IgD-negative memory B cell (primary cell): ENCODE measurements around the gene GAREM1. TPM values are rescaled to one million over a fixed set of nuclear protein-coding genes. Genes with fewer than 3 reads are reported as not detected.

ENCODE experiments used
- H3K27ac Mint-ChIP-seq, 3 donors: one replicate each; pipeline ENCODE4 v1.8.0; 2020 to 2022; ENCODE audit warnings: mild to moderate bottlenecking in 3 of 3, mixed read lengths in 3 of 3, moderate library complexity in 1 of 3
- H3K27me3 Mint-ChIP-seq: one replicate; pipeline ENCODE4 v1.8.0; 2021; ENCODE audit warnings: mixed read lengths
- H3K36me3 Mint-ChIP-seq: one replicate; pipeline ENCODE4 v1.8.0; 2020; ENCODE audit warnings: mild to moderate bottlenecking, mixed read lengths
- H3K4me1 Mint-ChIP-seq, 3 donors: one replicate each; pipeline ENCODE4 v1.8.0; 2020 to 2022; ENCODE audit warnings: mixed read lengths in 3 of 3, mild to moderate bottlenecking in 1 of 3
- H3K4me3 Mint-ChIP-seq, 4 donors: one replicate each; pipeline ENCODE4 v1.8.0; 2020 to 2022; ENCODE audit warnings: mild to moderate bottlenecking in 4 of 4, mixed read lengths in 4 of 4, moderate library complexity in 3 of 4
- H3K9me3 Mint-ChIP-seq, 3 donors: one replicate each; pipeline ENCODE4 v1.8.0; 2020 to 2021; ENCODE audit warnings: mixed read lengths in 3 of 3, mild to moderate bottlenecking in 1 of 3
- polyA plus RNA-seq: library from polyadenylated mRNA; unstranded; fragments of 300-500 nt; fragmentation: Illumina TruSeq; gene quantifications from one replicate; pipeline ENCODE4 v1.2.3, GENCODE V29; 2021

Gene GAREM1
- polyA plus RNA-seq, 1 donor from 2014 or later: not detected

DNA sequence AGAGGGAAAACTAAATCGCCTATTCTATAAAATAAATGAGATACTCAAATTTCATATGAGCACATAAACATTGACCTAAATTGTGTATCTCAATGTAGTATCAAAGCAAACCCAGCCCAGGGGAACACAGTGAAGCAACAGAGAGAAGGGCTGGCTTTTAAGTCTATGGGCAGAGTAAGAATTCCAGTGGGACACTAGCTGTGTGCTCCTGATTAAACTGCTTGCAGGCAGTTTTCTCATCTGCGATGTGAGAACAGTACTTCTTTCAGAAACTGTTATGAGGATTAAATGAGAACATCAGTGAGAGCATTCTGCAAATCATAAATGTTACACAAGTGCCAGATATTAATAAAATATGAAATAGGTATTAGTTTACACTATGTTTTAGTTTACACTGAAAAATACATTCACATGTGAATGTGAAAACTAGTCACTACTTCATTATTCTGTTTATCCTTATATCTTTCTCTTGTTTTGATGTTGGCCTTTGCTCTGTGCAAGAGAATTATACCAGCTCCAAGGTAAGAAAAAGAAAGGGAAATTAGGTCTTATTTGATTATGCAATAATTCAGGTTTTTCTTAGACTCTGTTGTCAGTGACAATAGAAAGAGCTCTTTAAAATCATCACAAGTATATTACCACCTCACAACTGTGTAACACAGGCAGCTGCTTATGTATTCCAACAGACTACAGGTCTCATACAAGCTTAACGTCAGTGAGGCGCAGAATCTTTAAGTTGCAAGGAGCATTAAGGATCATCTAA lies 47.5 kb downstream of the GAREM1 start:
- Mint-ChIP-seq H3K9me3 (peaks cover 0 to 1% (median 0%) of the 10 kb centered on the region in 3 donors), H3K27me3 (peaks cover 3% of the 10 kb centered on the region), H3K4me3 (no peak overlapping the region), H3K4me1 (no peaks in the 10 kb centered on the region), H3K36me3 (no peaks in the 10 kb centered on the region), H3K27ac (no peak overlapping the region)

DNA sequence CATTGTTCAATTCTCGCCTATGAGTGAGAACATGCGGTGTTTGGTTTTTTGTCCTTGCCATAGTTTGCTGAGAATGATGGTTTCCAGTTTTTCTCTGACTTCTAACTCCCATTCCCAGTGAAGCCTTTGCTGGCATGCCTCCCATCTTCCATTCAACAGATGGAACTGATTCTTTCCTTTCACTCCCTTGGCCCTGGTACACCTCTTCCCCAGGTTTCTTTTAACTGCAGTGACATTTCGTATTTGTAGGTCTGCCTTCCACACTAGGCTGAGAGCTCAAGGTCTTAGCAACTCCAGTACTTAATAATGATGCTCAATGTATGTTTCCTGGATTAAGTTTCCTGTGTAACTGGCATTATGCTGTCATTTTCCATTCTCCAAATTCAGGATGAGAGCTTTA lies 48.5 kb downstream of the GAREM1 start:
- no peak overlapping the region for H3K27ac Mint-ChIP-seq
- no peak overlapping the region for H3K4me3 Mint-ChIP-seq
- H3K4me1 Mint-ChIP-seq: no peaks in the 10 kb centered on the region
- no peaks in the 10 kb centered on the region for H3K36me3 Mint-ChIP-seq
- H3K9me3 Mint-ChIP-seq: peaks cover 0 to 2% (median 1%) of the 10 kb centered on the region in 3 donors
- peaks cover 3% of the 10 kb centered on the region for H3K27me3 Mint-ChIP-seq

DNA sequence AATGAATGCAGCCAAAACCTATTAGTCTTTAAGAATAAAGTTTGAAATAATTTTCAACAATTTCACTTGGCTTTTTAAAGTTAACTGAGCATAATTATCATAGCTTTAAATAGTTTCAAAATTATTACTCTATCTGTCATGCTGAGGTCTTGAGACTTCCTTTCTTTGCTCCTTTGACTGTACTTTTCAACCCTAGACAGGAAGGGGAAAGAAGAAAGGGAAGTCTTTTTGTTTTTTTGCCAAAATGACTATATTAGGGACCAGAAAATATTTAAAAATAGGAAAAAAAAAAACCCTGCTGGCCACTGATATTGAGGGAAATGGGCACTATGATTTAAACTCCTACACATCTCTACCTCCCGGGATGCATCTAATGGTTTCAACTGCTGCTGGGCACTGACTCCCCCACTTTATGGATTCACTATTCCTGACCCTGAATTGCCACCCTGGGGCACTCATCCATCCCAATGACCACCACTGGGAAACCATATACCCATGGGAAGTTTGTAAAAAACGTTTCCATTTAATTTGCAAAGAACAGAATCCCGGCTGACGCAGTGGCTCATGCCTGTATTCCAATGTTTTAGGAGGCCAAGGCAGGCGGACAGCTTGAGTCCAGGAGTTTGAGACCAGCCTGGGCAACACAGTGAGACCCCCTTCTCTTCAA lies 50.5 kb downstream of the GAREM1 start:
- no peaks in the 10 kb centered on the region for H3K4me1 Mint-ChIP-seq

DNA sequence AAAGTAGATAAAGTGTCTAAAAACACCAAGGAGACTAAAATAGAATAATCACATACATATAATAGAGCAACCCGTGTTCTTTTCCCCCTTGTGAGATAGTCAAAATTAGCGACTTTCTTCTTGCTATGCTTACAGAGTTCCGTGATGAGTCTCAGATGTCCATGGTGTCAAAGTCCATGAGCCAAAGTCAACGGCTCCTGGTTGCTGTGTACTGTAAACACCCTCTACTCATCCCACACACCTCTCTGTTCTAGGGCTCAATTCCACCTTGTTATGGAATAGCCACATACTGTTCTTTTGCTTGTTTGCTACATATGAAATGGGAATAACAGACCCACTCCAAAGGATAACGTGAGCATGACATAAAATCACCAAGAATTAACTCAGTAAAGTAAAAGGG lies 52.5 kb downstream of the GAREM1 start:
- Mint-ChIP-seq H3K9me3 (peaks cover 0 to 2% (median 1%) of the 10 kb centered on the region in 3 donors), H3K27me3 (peaks cover 3% of the 10 kb centered on the region), H3K27ac (no peak overlapping the region), H3K36me3 (no peaks in the 10 kb centered on the region), H3K4me1 (no peaks in the 10 kb centered on the region), H3K4me3 (no peak overlapping the region)

More for the DNA sequence above, 50.5 kb downstream of the GAREM1 start:
- Mint-ChIP-seq H3K27me3 (peaks cover 3% of the 10 kb centered on the region), H3K9me3 (peaks cover 0 to 2% (median 1%) of the 10 kb centered on the region in 3 donors), H3K36me3 (no peaks in the 10 kb centered on the region), H3K4me3 (no peak overlapping the region), H3K27ac (no peak overlapping the region)

DNA sequence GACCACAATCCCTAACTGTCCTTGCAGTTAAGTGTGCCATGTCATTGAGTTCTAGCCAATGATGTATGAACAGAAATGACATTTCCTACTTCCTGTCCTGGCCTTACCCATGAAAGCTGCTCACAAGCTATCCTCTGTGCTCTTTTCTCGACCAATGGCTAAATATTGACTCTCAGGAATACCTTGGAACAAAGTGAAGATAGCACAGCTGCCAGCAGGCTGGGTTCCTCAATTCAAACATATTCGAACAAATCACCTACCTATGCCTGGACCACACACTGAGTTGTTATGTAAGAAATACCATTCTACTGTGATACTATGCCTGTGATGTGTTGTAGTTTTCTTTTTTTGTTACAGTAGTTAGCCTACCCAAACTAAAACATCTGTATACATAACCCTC lies 65.1 kb downstream of the GAREM1 start:
- Mint-ChIP-seq H3K36me3 (peaks cover 3% of the 10 kb centered on the region), H3K27ac (no peak overlapping the region), H3K27me3 (no peaks in the 10 kb centered on the region), H3K4me1 (no peaks in the 10 kb centered on the region), H3K9me3 (peaks cover 0 to 9% (median 3%) of the 10 kb centered on the region in 3 donors), H3K4me3 (no peak overlapping the region)

DNA sequence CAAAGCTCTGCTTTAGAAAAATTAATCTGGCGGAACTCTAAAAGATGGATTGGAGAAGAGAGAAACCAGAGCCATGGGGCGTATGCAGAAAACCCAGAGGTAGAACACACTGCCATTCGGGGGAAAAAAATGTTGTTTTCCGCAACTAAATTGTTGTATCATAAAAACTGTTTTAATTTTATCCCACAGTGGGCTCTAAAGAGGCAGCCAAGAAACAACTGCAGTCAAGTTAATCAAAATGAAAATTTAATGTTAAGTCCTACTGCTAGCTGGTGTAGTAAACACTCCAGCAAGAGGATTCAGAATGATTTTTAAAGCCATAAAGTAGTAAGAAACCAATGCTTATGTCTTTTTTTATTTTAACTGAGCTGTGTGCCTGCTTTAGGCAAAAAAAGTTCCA lies 69.1 kb downstream of the GAREM1 start:
- peaks cover 2% of the 10 kb centered on the region for H3K27me3 Mint-ChIP-seq
- H3K9me3 Mint-ChIP-seq: peaks cover 0 to 12% (median 3%) of the 10 kb centered on the region in 3 donors
- peaks cover 2% of the 10 kb centered on the region for H3K36me3 Mint-ChIP-seq
- H3K4me3 Mint-ChIP-seq: no peak overlapping the region
- no peak overlapping the region for H3K27ac Mint-ChIP-seq
- no peaks in the 10 kb centered on the region for H3K4me1 Mint-ChIP-seq

DNA sequence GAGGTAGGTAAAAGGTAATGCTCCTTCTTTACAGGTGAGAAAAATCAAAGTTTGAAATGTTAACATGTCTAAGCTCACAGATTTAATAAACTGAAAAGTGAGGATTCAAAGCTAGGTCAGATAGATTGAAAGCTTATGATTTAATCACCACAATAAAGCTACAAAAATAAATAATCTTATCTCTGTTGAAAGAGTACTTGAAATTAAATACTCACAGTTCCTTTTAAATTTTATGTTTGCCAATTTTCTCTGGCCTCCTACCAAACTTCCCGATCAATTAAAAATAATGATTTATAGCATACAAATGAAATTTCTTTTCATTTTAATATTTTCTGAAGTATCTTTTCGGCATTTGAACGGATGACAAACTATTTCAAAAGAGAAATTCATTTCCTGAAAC lies 77.3 kb downstream of the GAREM1 start:
- peaks cover 0 to 4% (median 1%) of the 10 kb centered on the region in 3 donors for H3K9me3 Mint-ChIP-seq
- H3K27ac Mint-ChIP-seq: no peak overlapping the region
- no peak overlapping the region for H3K4me3 Mint-ChIP-seq
- H3K4me1 Mint-ChIP-seq: no peaks in the 10 kb centered on the region
- no peaks in the 10 kb centered on the region for H3K36me3 Mint-ChIP-seq
- peaks cover 10% of the 10 kb centered on the region for H3K27me3 Mint-ChIP-seq

DNA sequence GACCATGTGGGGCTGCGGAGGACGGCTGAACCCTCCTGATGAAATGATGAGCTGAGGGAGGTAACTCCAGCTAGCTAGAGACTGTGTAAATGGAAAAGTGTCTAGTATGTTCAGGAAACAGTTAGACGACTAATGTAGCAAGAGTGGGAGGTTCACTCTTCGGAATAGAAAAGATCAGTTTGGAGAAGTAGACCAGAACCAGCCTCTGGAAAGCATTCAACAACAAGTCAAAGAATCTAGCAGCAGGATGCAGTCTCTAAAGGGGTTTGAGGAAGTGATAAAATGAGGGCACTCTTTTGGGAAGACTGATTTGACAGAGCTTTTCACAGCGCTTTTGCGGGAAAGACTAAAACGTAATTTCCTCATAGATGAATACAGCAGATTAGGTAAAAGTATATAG lies 79.6 kb downstream of the GAREM1 start:
- Mint-ChIP-seq H3K36me3 (no peaks in the 10 kb centered on the region), H3K27me3 (peaks cover 8% of the 10 kb centered on the region), H3K4me3 (no peak overlapping the region), H3K9me3 (peaks cover 0 to 4% (median 0%) of the 10 kb centered on the region in 3 donors), H3K4me1 (no peaks in the 10 kb centered on the region), H3K27ac (no peak overlapping the region)

DNA sequence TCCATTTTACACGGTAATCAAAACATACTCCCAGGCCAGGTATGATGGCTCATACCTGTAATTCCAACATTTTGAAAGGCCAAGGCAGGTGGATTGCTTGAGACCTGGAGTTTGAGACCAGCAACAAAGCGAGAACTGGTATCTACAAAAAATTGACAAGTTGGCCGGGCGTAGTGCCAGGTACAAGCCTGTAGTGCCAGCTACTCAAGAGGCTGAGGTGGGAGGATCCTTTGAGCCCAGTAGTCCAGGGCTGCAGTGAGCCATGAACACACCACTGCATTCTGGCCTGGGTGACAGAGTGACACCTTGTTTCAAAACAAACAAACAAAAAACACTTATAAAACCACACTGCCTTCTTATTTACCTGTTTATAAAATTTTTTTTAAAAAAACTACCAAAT lies 80.8 kb downstream of the GAREM1 start:
- Mint-ChIP-seq H3K4me3 (no peak overlapping the region), H3K4me1 (no peaks in the 10 kb centered on the region), H3K27me3 (peaks cover 5% of the 10 kb centered on the region), H3K27ac (no peak overlapping the region), H3K9me3 (no peaks in the 10 kb centered on the region), H3K36me3 (no peaks in the 10 kb centered on the region)

DNA sequence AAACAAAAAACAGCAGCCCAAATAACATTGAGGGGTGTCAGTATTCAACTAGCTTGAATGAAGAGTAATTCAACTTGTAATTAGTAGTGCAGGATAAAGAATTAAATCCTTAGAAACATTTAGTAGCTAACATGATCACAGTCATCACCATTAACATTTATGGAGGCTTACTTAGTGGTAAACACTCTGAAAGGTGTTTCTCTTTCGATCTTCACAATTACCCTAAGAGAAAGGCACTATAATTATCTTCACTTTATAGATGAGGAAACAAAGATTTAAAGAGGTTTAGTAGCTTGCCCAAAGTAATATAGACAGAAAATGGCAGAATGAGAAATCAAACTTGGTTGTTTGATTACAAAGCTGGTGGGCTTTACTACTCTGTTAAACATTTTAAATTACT lies 81.5 kb downstream of the GAREM1 start:
- no peak overlapping the region for H3K4me3 Mint-ChIP-seq
- H3K36me3 Mint-ChIP-seq: no peaks in the 10 kb centered on the region
- H3K27me3 Mint-ChIP-seq: peaks cover 5% of the 10 kb centered on the region
- H3K27ac Mint-ChIP-seq: no peak overlapping the region
- no peaks in the 10 kb centered on the region for H3K9me3 Mint-ChIP-seq
- H3K4me1 Mint-ChIP-seq: no peaks in the 10 kb centered on the region

DNA sequence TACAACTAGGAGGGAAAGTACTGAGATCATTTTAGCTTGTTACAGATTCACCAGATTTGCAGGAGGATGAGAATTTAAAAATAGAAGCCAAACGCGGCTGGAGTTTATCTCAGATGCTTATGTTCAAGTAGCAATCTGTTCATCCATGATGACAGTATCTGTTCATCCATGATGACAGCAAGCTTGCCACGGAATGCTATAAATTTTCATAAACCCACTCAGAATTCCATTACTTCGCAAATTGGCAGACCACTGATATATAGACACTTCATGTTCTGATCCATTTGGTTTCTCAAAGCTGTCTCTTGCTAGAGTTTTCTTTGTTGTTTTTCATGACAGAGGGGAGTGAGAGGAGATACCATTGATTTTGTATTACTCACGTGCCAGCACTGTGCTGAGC lies 84.2 kb downstream of the GAREM1 start:
- Mint-ChIP-seq H3K9me3 (no peaks in the 10 kb centered on the region), H3K4me1 (no peaks in the 10 kb centered on the region)

DNA sequence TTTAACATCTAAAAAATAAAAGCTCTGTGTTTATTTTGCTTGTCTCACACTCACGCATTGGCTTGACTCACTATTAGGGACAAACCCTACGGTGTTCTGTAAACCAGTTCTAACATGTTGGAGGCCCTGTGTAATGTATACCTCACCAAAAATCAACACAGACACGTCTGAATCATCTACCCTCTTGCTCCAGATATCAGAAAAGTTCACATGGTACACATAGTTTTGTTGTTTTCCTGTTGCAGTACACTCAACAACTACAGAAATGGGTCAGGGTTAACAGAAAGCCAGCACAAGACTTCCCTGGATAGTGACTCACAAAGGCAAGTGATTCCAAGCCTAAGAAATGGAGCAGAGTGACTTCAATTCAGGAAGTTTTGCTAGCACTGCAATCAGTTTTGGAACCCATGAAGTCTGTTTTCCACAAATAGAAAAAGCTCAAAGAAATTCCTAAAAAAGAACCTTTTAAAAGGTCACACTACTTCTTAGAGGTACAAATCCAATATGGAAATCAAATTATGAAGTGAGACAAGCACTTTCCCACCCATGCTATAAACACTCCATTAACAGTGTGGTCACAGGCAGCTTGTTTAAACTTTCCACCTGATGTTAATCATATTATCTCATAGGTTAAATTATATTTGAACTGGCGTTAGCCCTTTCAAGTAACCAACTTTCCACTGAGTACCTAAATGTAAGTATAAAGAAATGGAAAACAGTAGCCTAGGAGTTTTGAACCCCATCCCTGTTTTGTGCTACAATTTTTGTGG lies 87.4 kb downstream of the GAREM1 start:
- Mint-ChIP-seq H3K36me3 (no peaks in the 10 kb centered on the region), H3K27ac (no peak overlapping the region), H3K9me3 (no peaks in the 10 kb centered on the region), H3K4me1 (no peaks in the 10 kb centered on the region), H3K4me3 (no peak overlapping the region), H3K27me3 (no peaks in the 10 kb centered on the region)

More for the DNA sequence above, 84.2 kb downstream of the GAREM1 start:
- Mint-ChIP-seq H3K27me3 (peaks cover 3% of the 10 kb centered on the region), H3K36me3 (no peaks in the 10 kb centered on the region), H3K27ac (no peak overlapping the region), H3K4me3 (no peak overlapping the region)

DNA sequence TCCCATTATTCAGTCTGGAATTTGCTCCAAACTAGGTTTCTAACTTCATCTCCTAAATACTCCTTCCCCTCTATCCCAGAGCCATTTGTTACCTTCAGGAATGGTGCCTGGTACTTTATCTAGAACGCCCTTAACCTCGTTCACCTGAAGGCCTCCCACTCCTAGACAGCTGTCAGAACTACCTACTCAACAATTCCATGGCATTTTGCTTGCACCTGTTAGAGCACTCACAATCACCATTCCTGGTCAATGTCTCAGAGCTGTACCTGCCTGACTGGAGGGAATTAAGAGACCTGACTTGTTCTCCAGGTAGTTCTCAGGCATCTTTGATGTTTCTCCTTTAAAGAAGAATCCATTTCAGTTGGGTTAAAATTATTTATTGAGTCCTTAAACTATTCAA lies 88.9 kb downstream of the GAREM1 start:
- no peak overlapping the region for H3K4me3 Mint-ChIP-seq
- no peaks in the 10 kb centered on the region for H3K9me3 Mint-ChIP-seq
- no peaks in the 10 kb centered on the region for H3K27me3 Mint-ChIP-seq
- no peaks in the 10 kb centered on the region for H3K4me1 Mint-ChIP-seq
- H3K27ac Mint-ChIP-seq: no peak overlapping the region
- H3K36me3 Mint-ChIP-seq: no peaks in the 10 kb centered on the region

DNA sequence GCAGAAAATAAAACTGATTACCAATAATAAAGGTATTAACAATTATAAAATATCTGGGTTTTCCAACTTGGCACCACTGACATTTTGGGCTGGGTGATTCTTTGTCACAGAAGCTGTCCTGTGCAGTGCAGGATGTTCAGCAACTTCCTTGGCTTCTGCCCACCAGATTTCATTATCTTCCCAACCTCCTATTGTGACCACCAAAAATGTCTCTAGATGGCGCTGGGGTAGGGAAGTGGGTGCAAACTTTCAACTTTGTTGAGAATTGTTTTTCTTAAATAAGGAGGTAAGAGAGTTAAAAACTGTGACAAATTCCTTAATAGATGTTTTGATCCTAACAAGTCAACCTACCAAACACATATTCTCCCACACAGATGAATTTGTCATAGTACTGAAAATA lies 90.1 kb downstream of the GAREM1 start:
- H3K27me3 Mint-ChIP-seq: no peaks in the 10 kb centered on the region
- H3K9me3 Mint-ChIP-seq: no peaks in the 10 kb centered on the region
- H3K27ac Mint-ChIP-seq: no peak overlapping the region

DNA sequence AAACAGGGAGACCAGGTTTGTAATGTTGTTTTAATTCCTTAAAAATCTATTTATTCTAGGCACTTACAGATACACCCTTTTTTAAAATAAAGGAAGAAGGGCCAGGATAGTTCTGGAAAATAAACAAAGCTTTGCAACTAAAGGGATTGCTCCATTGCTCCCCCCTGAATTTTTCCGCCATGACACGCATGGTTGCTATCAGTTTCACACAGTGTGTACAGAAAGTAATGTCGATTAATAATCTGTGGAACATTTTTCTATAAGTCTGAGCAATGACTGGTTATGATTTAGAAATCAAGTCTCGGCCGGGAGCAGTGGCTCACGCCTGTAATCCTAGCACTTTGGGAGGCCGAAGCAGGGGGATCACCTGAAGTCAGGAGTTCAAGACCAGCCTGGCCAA lies 90.8 kb downstream of the GAREM1 start:
- Mint-ChIP-seq H3K36me3 (no peaks in the 10 kb centered on the region), H3K4me3 (no peak overlapping the region), H3K4me1 (no peaks in the 10 kb centered on the region), H3K27ac (no peak overlapping the region), H3K9me3 (no peaks in the 10 kb centered on the region), H3K27me3 (no peaks in the 10 kb centered on the region)

More for the DNA sequence above, 90.1 kb downstream of the GAREM1 start:
- H3K36me3 Mint-ChIP-seq: no peaks in the 10 kb centered on the region
- no peaks in the 10 kb centered on the region for H3K4me1 Mint-ChIP-seq
- H3K4me3 Mint-ChIP-seq: no peak overlapping the region
